ENCODE measurements around the gene UQCRHL. TPM values are rescaled to one million over a fixed set of nuclear protein-coding genes. Genes with fewer than 3 reads are reported as not detected.
A peak's percentile ranks its signal among the peaks of the same experiment; 100 is the strongest.
"Not testable (repeated sequence)": the region's sequence is repeated elsewhere in the genome, so short reads cannot be mapped to it uniquely, and the experiment has no call there.

UQCRHL gene
- total RNA-seq, 1 donor from 2014 or later: 1.9 TPM

DNA sequence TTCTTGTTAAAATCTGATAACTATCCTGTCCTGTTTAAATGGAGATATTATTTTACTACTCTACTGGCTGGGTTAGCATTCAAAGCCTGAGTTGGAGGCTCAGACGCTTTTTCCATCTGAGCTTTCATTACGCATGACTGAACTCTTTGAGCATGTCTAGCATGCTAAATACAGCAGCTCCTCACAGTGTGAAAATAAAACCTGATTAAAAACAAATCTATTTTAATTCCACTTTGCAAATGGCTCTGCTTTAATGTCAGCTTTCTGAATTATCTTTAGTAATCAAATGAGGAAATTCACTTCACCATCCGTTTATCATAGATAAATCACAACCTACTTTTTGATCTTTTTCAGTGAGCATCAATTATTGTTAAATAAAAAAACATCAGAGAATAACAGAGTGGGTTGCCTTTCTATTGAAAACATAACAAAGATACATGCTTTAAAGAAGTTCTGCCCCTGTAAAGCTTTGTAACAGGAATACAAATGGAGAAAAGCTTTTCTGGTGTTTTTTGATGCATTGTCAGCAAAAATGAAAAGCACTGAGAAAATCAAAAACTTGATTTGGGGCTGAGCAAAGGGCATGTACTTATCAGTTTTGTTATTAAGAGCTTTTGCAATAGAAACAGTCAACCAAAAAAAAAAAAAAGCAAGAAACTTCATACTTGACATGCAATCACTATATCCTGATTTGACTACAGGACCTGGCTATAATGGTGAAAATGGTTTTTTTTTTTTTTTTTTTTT is 36.5 kb upstream of the UQCRHL start:
- TF ChIP-seq, protein P1, sequence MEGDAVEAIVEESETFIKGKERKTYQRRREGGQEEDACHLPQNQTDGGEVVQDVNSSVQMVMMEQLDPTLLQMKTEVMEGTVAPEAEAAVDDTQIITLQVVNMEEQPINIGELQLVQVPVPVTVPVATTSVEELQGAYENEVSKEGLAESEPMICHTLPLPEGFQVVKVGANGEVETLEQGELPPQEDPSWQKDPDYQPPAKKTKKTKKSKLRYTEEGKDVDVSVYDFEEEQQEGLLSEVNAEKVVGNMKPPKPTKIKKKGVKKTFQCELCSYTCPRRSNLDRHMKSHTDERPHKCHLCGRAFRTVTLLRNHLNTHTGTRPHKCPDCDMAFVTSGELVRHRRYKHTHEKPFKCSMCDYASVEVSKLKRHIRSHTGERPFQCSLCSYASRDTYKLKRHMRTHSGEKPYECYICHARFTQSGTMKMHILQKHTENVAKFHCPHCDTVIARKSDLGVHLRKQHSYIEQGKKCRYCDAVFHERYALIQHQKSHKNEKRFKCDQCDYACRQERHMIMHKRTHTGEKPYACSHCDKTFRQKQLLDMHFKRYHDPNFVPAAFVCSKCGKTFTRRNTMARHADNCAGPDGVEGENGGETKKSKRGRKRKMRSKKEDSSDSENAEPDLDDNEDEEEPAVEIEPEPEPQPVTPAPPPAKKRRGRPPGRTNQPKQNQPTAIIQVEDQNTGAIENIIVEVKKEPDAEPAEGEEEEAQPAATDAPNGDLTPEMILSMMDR (IDR thresholded peaks at IDR 0.05; ENCODE audit: insufficient read depth, low read length, poor library complexity, severe bottlenecking): no peak
- Histone ChIP-seq H3K36me3 (ENCODE audit: control insufficient read depth, insufficient read depth, low read length) (no peaks in the 10 kb centered on the region), H3K27me3 (ENCODE audit: control insufficient read depth, insufficient read depth, low read length) (no peaks in the 10 kb centered on the region), H3K4me3 (ENCODE audit: low read depth, low read length) (no peak overlapping the region)
- DNase-seq (ENCODE audit: low read depth): no peak

DNA sequence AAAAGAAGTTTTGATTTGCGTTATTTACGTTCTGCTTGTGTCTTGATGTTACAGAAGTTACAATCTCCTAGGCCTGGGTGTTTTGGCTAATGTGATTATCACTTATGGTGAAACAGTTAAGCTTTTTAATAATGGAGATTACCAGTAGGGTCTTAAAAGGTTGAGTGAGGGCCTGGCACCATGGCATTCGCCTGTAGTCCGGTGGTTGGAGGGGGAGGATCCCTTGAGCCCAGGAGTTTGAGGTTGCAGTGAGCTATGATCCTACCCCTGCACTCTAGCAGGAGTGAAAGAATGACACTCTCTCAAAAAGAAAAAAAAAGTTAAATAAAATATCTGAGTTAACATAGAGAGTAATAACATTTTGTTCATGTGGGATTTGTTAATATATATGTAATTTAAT is 31.3 kb upstream of the UQCRHL start:
- no peak for DNase-seq (ENCODE audit: low read depth)

DNA sequence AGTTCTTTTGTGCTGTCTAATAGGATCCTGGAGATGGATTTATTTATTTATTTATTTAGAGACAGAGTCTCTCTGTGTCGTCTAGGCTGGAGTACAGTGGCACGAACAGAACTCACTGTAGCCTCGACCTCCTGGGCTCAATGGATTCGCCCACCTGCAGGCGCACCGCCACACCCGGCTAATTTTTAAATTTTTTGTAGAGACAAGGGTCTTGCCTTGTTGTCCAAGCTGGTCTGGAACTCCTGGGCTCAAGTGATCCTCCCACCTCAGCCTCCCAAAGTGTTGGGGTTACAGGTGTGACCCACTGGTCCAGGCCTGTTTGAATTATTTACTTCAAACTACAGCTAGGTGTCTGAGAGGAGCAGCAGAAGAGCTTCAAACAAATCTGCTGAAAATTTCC is 30.5 kb upstream of the UQCRHL start:
- Histone ChIP-seq H3K4me3 (ENCODE audit: low read depth, low read length) (no peak overlapping the region), H3K36me3 (ENCODE audit: control insufficient read depth, insufficient read depth, low read length) (no peaks in the 10 kb centered on the region), H3K27me3 (ENCODE audit: control insufficient read depth, insufficient read depth, low read length) (no peaks in the 10 kb centered on the region)
- TF ChIP-seq, protein P1 (IDR thresholded peaks at IDR 0.05; ENCODE audit: insufficient read depth, low read length, poor library complexity, severe bottlenecking): no peak
- DNase-seq (ENCODE audit: low read depth): no peak

More for the DNA sequence above, 31.3 kb upstream of the UQCRHL start:
- TF ChIP-seq, protein P1 (IDR thresholded peaks at IDR 0.05; ENCODE audit: insufficient read depth, low read length, poor library complexity, severe bottlenecking): no peak
- Histone ChIP-seq H3K36me3 (ENCODE audit: control insufficient read depth, insufficient read depth, low read length) (no peaks in the 10 kb centered on the region), H3K4me3 (ENCODE audit: low read depth, low read length) (no peak overlapping the region), H3K27me3 (ENCODE audit: control insufficient read depth, insufficient read depth, low read length) (no peaks in the 10 kb centered on the region)

DNA sequence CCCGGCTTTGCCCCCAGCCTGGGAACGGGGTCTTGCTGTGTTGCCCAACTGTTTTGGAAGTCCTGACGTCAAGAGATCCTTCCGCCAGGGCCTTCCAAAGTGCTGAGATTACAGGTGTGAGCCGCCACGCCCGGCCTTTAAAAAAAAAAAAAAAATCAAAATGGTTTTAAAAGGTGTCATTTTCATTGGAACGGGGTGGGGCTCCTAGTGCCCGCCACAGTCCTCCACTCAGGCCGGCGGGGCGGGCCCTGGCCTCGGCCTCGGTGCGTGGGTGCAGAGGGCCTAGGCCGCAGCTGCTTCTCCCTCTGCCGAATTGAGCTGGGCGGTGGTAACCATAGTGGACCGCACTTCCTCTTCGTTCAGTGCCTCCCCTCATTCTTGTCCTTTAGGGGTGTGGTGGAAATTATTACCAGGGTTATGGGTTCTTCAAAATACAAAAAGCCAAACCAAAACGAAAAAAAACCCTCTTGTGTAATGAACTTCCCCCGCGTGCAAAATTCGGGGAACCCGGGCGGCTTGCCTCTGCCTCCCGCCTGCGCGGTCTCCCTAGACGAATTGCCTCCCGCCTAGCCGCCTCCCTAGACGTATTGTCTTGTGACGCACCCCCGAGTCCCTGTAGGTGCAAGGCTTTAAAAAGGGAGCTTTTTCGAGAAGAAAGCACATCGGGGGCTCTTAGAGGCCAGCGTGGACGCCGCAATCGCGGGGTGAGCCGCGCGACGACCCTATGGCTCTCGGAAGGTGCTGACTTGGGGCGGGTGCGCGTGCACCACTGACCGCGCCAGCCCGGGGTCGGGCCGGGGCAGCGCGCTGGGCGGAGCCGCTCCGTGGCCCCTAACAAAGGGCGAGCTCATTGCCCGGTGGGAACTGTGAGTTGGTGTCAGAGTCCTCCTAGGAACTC is 29.6 kb upstream of the UQCRHL start:
- no peaks in the 10 kb centered on the region for H3K36me3 ChIP-seq (ENCODE audit: control insufficient read depth, insufficient read depth, low read length)
- no peak for DNase-seq (ENCODE audit: low read depth)
- no peak overlapping the region for H3K4me3 ChIP-seq (ENCODE audit: low read depth, low read length)
- TF ChIP-seq, protein P1 (IDR thresholded peaks at IDR 0.05; ENCODE audit: insufficient read depth, low read length, poor library complexity, severe bottlenecking): no peak
- no peaks in the 10 kb centered on the region for H3K27me3 ChIP-seq (ENCODE audit: control insufficient read depth, insufficient read depth, low read length)

DNA sequence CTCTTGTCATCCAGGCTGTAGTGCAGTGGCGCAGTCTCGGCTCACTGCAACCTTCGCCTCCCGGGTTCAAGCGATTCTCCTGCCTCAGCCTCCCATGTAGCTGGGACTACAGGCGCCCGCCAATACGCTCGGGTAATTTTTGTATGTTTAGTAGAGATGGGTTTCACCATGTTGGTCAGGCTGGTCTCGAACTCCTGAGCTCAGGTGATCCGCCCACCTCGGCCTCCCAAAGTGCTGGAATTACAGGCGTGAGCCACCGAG is 29.0 kb upstream of the UQCRHL start:
- not testable (repeated sequence) for H3K4me3 ChIP-seq (ENCODE audit: low read depth, low read length); DNase-seq (ENCODE audit: low read depth)

DNA sequence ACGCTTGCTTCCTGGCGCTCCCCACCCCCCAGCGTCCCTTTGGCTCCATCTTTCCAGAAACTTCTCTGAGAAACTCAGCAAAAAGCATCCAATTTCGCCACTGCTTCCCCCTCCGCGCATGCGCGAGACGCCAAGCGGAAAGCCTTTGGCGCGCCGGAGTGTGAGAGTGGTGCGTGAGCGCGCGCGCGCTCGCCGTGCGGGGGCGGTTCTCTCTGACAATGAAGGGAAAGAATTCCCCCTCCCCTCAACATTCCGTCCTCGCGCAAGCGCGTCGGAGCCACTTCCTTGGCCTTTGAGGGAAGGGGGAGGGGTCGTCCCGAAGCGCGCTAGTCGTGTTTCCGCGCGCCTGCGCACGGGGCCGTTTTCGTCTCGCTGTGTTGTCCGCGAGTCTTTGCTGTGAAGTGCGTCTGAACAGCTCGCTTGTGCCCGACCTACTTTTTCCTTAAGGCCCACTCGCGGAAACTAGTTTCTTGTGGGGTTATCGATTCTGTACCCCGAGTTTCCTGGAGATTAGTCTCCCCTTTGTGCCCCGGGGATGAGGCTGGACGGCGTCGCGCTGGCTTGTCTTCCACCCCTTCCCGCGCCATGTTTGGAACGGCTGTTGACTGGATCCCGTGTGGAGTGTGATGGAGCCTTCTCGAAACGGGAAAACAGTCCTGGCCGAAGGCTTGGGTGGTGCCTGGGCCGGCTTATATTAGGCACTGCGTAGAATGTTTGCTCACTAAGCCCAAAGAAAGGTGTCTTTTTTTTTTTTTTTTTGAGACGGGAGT is 28.5 kb upstream of the UQCRHL start:
- Histone ChIP-seq H3K4me3 (ENCODE audit: low read depth, low read length) (peak overlapping the region; percentile 80), H3K36me3 (ENCODE audit: control insufficient read depth, insufficient read depth, low read length) (no peaks in the 10 kb centered on the region), H3K27me3 (ENCODE audit: control insufficient read depth, insufficient read depth, low read length) (no peaks in the 10 kb centered on the region)
- TF ChIP-seq, protein P1 (IDR thresholded peaks at IDR 0.05; ENCODE audit: insufficient read depth, low read length, poor library complexity, severe bottlenecking): no peak
- DNase-seq (ENCODE audit: low read depth): peak; percentile 98

More for the DNA sequence above, 29.0 kb upstream of the UQCRHL start:
- H3K36me3 ChIP-seq (ENCODE audit: control insufficient read depth, insufficient read depth, low read length); H3K27me3 ChIP-seq (ENCODE audit: control insufficient read depth, insufficient read depth, low read length): not testable (repeated sequence)
